Measurements from ENCODE around the gene LHFPL4.

GRCh38 chr3:9450991-9451390 lies 102.6 kb downstream of the LHFPL4 start:
- TF ChIP-seq GATA2 (IDR thresholded peaks at IDR 0.05; ENCODE audit: low read depth, low read length) (no peak), GATA3 (IDR thresholded peaks at IDR 0.05; ENCODE audit: low read depth, low read length) (no peak)

All from SH-SY5Y (cell line).